Measurements from ENCODE around the gene CLDN18. TPM values are rescaled to one million over a fixed set of nuclear protein-coding genes. Genes with fewer than 3 reads are reported as not detected.

CLDN18 gene
- total and polyA plus RNA-seq, 9 of the 15 experiments (the other 6 are each of a cell fraction or from before 2014, with no cell fraction given) = 0.11 TPM; not detected in 8

DNA sequence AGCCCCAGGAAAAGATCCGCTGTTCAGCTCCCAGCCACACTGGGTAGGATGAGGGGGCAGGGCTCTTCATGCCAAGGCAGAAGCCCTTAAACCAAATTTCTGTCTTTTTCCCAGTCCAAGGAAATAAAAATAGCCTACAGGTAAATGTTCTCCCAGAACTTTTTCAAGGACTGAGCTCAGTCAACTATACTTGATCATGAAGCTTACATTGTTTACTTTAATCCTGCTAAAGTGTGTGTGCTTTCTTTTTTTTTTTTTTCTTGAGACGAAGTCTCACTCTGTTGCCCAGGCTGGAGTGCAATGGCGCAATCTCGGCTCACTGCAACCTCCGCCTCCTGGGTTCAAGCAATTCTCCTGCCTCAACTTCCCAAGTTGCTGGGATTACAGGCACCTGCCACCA lies 17.9 kb downstream of the CLDN18 start:
- DNase-seq (ENCODE audit: extremely low read depth in 1 of 4, low spot score in 3 of 4) (no peak), FAIRE-seq (no peak), ATAC-seq (no peak)
- Histone ChIP-seq H3K27ac (ENCODE audit: extremely low read depth, low read depth, low read length) (no peak overlapping the region), H3K9ac (ENCODE audit: insufficient read depth in 1 of 2, low read depth in 2 of 2, low read length in 2 of 2) (no peak overlapping the region), H3K36me3 (ENCODE audit: control insufficient read depth, insufficient read depth, low read length) (no peaks in the 10 kb centered on the region), H3K4me2 (ENCODE audit: insufficient read depth, low read length) (no peak overlapping the region), H3K9me1 (ENCODE audit: control insufficient read depth, insufficient read depth, low read length) (no peaks in the 10 kb centered on the region), H3K9me3 (replicated peaks; ENCODE audit: control insufficient read depth, insufficient read depth, low read depth, low read length) (no peaks in the 10 kb centered on the region), H3K27me3 (ENCODE audit: control insufficient read depth in 2 of 2, insufficient read depth in 2 of 2, low read length in 2 of 2) (no peaks in the 10 kb centered on the region; a peak in 2 of 5 replicates), H3K4me1 (replicated peaks in 1 of 2; ENCODE audit: control insufficient read depth in 2 of 2, insufficient read depth in 2 of 2, low read length in 2 of 2) (no peaks in the 10 kb centered on the region), H3K4me3 (no peak overlapping the region), H4K20me1 (replicated peaks; ENCODE audit: control insufficient read depth, insufficient read depth, low read length) (no peaks in the 10 kb centered on the region), H3K79me2 (ENCODE audit: control insufficient read depth, insufficient read depth, low read length) (no peaks in the 10 kb centered on the region), H2AFZ (ENCODE audit: low read depth, low read length) (no peak overlapping the region)
- no peak for TF ChIP-seq CBX5 (IDR thresholded peaks at IDR 0.05; ENCODE audit: borderline replicate concordance, low read depth)
- no TSS peak for BruUV-seq (replicated peaks)
- 14% methylated on average over 1 of the region's 5 CpGs for WGBS (ENCODE audit: insufficient coverage, low coverage, missing lambda C conversion rate)
- ChIA-PET CTCF (ENCODE audit: low intra/inter-chr PET ratio) (no interaction called here), POLR2A (interaction anchor here (0.6 to 1.5 kb wide), 2 partner anchors 12 to 16 kb away, joined by 3 to 4 read pairs; no protein-coding TSS in a partner anchor)
- intact Hi-C loops (cut with micrococcal nuclease) (no loop called here), in situ Hi-C loops (cut with MboI) (no loop called here)

DNA sequence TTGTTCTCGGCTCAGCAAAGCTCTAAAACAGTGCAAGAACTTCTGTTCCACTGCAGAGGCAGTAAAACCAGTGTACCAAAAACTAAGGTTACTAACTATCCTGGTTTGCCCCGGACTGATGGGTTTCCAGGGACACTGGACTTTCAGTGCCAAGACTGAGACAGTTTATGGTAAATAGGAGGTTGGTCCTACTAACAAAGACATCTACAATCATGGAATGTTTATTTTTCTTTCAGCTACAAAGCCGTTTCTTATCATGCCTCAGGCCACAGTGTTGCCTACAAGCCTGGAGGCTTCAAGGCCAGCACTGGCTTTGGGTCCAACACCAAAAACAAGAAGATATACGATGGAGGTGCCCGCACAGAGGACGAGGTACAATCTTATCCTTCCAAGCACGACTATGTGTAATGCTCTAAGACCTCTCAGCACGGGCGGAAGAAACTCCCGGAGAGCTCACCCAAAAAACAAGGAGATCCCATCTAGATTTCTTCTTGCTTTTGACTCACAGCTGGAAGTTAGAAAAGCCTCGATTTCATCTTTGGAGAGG lies 20.8 kb downstream of the CLDN18 start:
- no peaks in the 10 kb centered on the region; a peak in 2 of 5 replicates for H3K27me3 ChIP-seq (ENCODE audit: control insufficient read depth in 2 of 2, insufficient read depth in 2 of 2, low read length in 2 of 2)
- H3K9me3 ChIP-seq (replicated peaks; ENCODE audit: control insufficient read depth, insufficient read depth, low read depth, low read length) = no peaks in the 10 kb centered on the region
- H3K4me1 ChIP-seq (replicated peaks in 1 of 2; ENCODE audit: control insufficient read depth in 2 of 2, insufficient read depth in 2 of 2, low read length in 2 of 2) = no peaks in the 10 kb centered on the region
- FAIRE-seq (no peak), ATAC-seq (no peak), DNase-seq (ENCODE audit: extremely low read depth in 1 of 4, low spot score in 3 of 4) (no peak)
- CTCF ChIA-PET (ENCODE audit: low intra/inter-chr PET ratio) = no interaction called here
- no peak overlapping the region for H3K9ac ChIP-seq (ENCODE audit: insufficient read depth in 1 of 2, low read depth in 2 of 2, low read length in 2 of 2)
- POLR2A ChIA-PET = interaction anchor here (0.6 kb wide), 2 partner anchors 15 to 380 kb away, joined by 3 to 4 read pairs; no protein-coding TSS in a partner anchor
- H3K4me3 ChIP-seq = no peak overlapping the region
- WGBS (ENCODE audit: insufficient coverage, low coverage, missing lambda C conversion rate) = 3% methylated on average over 11 of the region's 11 CpGs
- H3K79me2 ChIP-seq (ENCODE audit: control insufficient read depth, insufficient read depth, low read length) = no peaks in the 10 kb centered on the region
- H4K20me1 ChIP-seq (replicated peaks; ENCODE audit: control insufficient read depth, insufficient read depth, low read length) = no peaks in the 10 kb centered on the region
- intact Hi-C loops (cut with micrococcal nuclease) (no loop called here), in situ Hi-C loops (cut with MboI) (no loop called here)
- TF ChIP-seq KLF10 (CRISPR knock-in tag; IDR thresholded peaks at IDR 0.05) (no peak), SIRT6 (IDR thresholded peaks at IDR 0.05; ENCODE audit: low read depth, low read length) (no peak), ZNF3 (CRISPR knock-in tag; IDR thresholded peaks at IDR 0.05) (no peak), THRAP3 (IDR thresholded peaks at IDR 0.05; ENCODE audit: borderline replicate concordance) (no peak), MAZ (CRISPR knock-in tag; conservative IDR thresholded peaks at IDR 0.05 in 1 of 2, IDR thresholded peaks at IDR 0.05 in 1 of 2) (no peak)
- no peak overlapping the region for H2AFZ ChIP-seq (ENCODE audit: low read depth, low read length)
- H3K27ac ChIP-seq (ENCODE audit: extremely low read depth, low read depth, low read length) = no peak overlapping the region
- H3K4me2 ChIP-seq (ENCODE audit: insufficient read depth, low read length) = no peak overlapping the region
- no TSS peak for BruUV-seq (replicated peaks)
- H3K9me1 ChIP-seq (ENCODE audit: control insufficient read depth, insufficient read depth, low read length) = no peaks in the 10 kb centered on the region
- H3K36me3 ChIP-seq (ENCODE audit: control insufficient read depth, insufficient read depth, low read length) = no peaks in the 10 kb centered on the region
